DMS53 treated with DMSO at 0.1 percent for 48 hours (cell line): Measurements from ENCODE around the gene SPEN.
A peak's percentile ranks its signal among the peaks of the same experiment; 100 is the strongest.
"Not testable (repeated sequence)": the region's sequence is repeated elsewhere in the genome, so short reads cannot be mapped to it uniquely, and the experiment has no call there.

Experiments used
- DNase-seq: peaks from one replicate; lab custom pipeline; 2025; ENCODE audit not compliant: unreplicated experiment; lab: John Stamatoyannopoulos, UW

The SPEN gene

GRCh38 chr1:15834406-15835204 is 12.9 kb upstream of the SPEN start:
- DNase-seq = peak; percentile 84

GRCh38 chr1:15835205-15835740 is 12.2 kb upstream of the SPEN start:
- no peak for DNase-seq

- DNase-seq = peak; percentile 98
Observed at GRCh38 chr1:15835741-15836510, 11.6 kb upstream of the SPEN start.

DNA sequence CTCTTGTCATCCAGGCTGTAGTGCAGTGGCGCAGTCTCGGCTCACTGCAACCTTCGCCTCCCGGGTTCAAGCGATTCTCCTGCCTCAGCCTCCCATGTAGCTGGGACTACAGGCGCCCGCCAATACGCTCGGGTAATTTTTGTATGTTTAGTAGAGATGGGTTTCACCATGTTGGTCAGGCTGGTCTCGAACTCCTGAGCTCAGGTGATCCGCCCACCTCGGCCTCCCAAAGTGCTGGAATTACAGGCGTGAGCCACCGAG is 11.1 kb upstream of the SPEN start:
- DNase-seq = not testable (repeated sequence)

GRCh38 chr1:15836772-15837669 is 10.5 kb upstream of the SPEN start:
- no peak for DNase-seq

DNA sequence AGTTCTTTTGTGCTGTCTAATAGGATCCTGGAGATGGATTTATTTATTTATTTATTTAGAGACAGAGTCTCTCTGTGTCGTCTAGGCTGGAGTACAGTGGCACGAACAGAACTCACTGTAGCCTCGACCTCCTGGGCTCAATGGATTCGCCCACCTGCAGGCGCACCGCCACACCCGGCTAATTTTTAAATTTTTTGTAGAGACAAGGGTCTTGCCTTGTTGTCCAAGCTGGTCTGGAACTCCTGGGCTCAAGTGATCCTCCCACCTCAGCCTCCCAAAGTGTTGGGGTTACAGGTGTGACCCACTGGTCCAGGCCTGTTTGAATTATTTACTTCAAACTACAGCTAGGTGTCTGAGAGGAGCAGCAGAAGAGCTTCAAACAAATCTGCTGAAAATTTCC is 9.6 kb upstream of the SPEN start:
- no peak for DNase-seq

GRCh38 chr1:15838721-15839120 is 8.8 kb upstream of the SPEN start:
- no peak for DNase-seq

DNA sequence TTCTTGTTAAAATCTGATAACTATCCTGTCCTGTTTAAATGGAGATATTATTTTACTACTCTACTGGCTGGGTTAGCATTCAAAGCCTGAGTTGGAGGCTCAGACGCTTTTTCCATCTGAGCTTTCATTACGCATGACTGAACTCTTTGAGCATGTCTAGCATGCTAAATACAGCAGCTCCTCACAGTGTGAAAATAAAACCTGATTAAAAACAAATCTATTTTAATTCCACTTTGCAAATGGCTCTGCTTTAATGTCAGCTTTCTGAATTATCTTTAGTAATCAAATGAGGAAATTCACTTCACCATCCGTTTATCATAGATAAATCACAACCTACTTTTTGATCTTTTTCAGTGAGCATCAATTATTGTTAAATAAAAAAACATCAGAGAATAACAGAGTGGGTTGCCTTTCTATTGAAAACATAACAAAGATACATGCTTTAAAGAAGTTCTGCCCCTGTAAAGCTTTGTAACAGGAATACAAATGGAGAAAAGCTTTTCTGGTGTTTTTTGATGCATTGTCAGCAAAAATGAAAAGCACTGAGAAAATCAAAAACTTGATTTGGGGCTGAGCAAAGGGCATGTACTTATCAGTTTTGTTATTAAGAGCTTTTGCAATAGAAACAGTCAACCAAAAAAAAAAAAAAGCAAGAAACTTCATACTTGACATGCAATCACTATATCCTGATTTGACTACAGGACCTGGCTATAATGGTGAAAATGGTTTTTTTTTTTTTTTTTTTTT is 3.5 kb upstream of the SPEN start:
- no peak for DNase-seq

- DNase-seq = not testable (repeated sequence)
Observed at GRCh38 chr1:15846056-15846455, 1.5 kb upstream of the SPEN start.

GRCh38 chr1:15847893-15848142 is 311 bp downstream of the SPEN start:
- no peak for DNase-seq

- DNase-seq = no peak
Observed at GRCh38 chr1:15848143-15848928, 829 bp downstream of the SPEN start.

DNA sequence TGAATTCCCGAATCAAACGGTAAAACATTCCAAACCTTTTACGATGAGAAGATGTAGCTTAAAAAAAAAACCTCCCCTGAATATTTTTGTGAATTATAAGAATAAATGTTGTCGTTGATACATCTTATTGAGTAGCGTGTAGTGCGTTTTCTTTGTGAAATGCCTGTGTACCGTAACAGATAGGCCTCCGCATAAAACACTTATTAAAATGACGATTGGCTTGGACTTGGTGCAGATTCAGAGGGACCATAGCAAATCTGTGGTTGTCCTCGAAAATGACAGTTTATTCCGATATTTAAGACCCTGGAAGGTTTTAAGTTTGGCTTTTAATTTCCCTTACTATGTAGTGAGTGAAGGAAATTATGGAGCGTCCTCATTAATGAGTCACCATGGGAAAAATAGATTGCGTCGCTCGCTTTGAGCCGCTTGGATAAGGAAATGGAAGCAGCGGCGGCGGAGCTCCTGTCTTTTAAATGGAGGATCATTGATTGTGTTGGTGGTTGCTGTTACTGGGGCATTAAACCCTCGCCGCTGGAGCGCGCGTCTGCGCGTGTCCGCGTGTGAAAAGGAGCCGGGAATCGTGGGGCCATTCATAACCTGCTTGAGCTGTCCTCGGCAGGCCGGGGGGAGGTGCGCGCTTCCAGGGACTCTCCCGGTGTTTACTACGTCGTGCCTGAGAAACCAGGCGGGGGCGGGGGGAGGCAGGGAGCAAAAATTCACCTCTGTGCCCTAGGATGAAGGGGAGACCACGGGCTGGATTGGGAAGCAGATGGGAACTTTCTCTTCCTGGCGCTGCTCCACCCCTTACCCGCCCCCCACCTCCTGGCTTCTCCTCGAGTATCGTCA is 1.6 kb downstream of the SPEN start:
- peak; percentile 77 for DNase-seq

GRCh38 chr1:15849775-15850324 is 2.3 kb downstream of the SPEN start:
- DNase-seq = peak; percentile 70

GRCh38 chr1:15850471-15851001 is 3.0 kb downstream of the SPEN start:
- no peak for DNase-seq

GRCh38 chr1:15851210-15852035 is 3.9 kb downstream of the SPEN start:
- no peak for DNase-seq

DNA sequence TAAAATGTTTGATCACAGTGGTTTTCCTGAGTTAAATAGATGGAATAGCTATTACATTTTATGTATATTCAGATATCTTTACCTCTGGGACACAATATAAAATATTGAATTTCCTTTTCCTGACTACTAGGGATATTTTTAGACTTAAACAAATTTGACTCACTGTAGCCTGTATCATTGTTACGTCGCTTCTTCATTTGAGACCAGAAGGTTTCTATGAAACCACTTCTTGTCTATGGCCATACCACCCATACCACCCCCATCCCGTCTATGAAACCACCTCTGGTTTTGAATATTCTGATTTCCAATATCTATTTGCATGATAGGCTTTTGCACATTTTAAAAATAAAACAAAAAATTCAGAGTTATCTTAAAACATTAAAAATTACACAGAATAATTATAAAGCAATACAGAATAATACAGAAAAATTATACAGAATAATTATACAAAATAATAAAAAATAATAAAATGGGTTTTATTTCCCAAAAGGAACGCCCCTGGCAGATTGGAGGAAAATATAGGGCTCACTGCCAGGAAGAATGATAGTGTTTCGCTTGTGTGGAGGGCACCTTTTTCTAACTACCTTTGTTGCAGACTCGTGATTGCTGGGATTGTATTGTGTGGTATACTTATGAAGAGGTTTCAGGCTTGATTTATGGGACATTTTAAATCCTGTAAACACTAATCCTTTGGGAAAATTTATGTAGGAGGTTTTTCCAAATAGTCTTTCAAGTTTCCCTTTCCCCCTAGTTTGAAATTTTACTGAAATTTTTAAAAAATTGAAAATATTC is 4.7 kb downstream of the SPEN start:
- DNase-seq = no peak

DNA sequence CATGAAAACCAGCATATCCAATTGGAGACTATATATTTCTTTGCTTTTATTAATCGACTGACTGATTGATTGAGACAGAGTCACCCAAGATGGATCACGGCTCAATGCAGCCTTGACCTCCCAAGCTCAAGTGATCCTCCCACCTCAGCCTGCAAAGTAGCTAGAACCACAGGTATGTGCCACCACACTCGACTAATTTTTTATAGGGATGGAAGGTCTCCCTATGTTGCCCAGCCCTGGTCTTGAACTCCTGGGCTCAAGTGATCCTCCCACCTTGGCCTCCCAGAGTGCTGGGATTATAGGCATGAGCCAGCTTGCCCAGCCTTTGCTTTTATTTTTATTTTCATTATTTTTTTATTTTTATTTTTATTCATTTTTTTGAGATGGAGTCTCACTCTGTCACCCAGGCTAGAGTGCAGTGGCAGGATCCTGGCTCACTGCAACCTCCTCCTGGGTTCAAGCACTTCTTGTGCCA is 5.4 kb downstream of the SPEN start:
- DNase-seq = no peak
